ENCODE measurements around the gene ATG13. TPM values are rescaled to one million over a fixed set of nuclear protein-coding genes. Genes with fewer than 3 reads are reported as not detected.

Gene ATG13
- total RNA-seq, 1 experiment from 2014 or later, result 112 TPM

DNA sequence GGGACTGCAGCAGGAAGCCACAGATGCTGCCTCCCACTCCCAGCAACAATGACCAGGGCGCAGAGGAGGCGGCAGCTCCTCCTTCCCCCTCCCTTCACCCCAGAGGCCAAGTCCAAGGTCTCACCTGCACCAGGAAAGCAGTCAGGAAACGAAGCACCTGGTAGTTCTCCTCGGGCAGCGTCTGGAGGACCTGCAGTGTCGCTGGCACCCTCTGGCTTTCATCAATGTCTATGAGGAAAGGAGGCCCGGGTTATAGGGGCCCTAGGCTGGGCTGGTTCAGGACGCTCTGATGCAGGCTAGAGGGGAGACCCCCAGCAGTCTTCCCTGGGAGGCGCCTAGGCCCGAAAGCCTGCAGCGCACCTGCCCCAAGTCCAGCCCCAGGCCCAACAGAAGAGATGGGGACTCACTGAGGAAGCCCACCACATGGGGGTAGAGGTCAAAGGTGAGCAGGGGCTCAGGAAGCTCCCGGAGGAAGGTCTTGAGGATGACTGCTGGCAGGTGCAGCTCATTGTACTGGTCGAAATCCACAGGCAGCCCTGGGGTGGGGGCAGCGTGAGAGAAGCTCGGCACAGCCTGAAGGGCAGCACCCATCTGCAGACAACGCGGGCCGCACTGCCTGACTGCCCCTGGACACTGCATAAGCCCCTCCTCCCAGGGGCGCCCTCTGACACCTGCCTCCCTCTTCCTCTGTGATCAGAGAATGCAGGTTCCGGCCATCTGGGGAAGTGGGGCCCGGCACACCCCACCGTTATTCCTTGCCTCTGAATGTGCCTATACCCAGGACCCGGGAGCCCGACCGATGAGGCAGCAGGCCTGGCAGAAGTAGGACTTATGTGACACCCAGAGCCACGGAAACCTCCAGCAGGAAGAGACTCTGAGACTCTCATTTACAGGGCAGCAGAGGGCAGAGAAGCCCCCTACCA is 62.1 kb downstream of the ATG13 start:
- in situ Hi-C loops (cut with HindIII; ENCODE audit: low pct_unique_long_range_greater_than_20kb, low sequenced_read_pairs), result no loop called here
- no peak for DNase-seq (ENCODE audit: low read depth, low spot score)

DNA sequence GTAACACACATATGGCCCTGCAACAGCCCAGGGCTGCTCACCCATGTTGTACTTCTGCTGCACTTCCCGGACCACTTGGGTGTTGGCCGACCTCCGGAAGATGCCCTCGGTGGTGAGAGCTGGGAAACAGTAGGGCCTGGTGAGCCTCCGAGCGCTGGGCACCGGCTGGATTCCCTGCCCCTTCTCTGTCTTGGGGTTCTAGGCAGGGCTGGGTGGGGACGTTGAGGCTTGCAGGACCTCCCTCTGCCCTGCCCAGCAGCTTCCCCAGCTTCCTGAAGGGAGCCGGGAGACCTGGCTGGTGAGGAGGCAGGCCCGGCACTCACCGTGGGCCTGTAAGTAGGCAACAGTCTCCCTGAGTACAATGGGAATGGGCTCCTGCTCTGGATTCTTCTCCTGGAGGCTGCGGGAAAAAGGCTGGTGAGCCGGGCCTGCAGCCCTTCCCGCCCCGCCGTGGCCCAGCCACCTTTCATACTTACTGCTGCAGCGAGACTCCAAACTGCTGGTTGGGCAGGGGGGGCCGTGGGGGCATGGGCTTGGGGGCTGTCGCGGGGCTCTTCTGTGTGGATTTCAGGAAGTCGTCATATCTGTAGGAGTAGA is 62.9 kb downstream of the ATG13 start:
- no peak for DNase-seq (ENCODE audit: low read depth, low spot score)
- in situ Hi-C loops (cut with HindIII; ENCODE audit: low pct_unique_long_range_greater_than_20kb, low sequenced_read_pairs), result no loop called here

DNA sequence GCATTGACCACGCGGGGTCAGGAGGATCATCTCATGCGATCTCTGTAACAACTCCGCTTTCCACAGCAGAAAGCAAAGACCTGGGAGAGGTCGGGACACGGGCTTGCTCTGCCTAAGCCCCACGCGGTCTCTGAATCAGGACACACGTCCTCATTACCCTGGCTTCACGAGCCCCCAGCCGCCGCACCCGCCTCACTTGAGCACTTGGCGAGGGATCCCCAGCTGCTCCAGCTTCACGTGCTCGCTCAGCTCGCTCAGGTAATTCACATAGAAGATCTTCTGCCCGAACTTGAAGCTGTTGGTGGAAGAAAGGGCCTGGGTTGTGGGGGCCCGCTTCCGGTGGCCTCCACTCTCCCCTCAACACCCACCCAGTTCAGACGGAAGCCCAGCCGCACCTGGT is 63.5 kb downstream of the ATG13 start:
- DNase-seq (ENCODE audit: low read depth, low spot score), result no peak

DNA sequence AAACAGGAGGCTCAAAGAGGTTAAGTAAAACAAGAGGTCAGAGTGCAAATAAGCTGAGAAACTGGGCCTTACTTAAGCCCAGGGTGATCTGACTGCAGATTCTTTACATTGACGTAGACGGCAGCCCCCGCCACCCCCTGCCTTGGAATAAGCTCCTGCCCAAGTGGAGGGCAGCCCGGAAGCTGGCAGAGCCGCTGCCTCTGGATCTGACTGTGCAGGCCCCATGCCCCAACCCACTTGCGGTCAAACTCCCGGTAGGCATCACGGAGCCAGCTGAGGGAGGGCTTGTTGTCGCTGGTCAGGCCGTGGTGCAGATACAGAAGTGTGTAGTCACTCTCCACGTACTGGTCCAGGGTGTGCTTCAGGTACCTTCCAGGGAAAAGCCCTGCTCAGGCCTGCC is 64.5 kb downstream of the ATG13 start:
- in situ Hi-C loops (cut with HindIII; ENCODE audit: low pct_unique_long_range_greater_than_20kb, low sequenced_read_pairs), result no loop called here
- no peak for DNase-seq (ENCODE audit: low read depth, low spot score)

More for the DNA sequence above, 63.5 kb downstream of the ATG13 start:
- in situ Hi-C loops (cut with HindIII; ENCODE audit: low pct_unique_long_range_greater_than_20kb, low sequenced_read_pairs), result no loop called here

DNA sequence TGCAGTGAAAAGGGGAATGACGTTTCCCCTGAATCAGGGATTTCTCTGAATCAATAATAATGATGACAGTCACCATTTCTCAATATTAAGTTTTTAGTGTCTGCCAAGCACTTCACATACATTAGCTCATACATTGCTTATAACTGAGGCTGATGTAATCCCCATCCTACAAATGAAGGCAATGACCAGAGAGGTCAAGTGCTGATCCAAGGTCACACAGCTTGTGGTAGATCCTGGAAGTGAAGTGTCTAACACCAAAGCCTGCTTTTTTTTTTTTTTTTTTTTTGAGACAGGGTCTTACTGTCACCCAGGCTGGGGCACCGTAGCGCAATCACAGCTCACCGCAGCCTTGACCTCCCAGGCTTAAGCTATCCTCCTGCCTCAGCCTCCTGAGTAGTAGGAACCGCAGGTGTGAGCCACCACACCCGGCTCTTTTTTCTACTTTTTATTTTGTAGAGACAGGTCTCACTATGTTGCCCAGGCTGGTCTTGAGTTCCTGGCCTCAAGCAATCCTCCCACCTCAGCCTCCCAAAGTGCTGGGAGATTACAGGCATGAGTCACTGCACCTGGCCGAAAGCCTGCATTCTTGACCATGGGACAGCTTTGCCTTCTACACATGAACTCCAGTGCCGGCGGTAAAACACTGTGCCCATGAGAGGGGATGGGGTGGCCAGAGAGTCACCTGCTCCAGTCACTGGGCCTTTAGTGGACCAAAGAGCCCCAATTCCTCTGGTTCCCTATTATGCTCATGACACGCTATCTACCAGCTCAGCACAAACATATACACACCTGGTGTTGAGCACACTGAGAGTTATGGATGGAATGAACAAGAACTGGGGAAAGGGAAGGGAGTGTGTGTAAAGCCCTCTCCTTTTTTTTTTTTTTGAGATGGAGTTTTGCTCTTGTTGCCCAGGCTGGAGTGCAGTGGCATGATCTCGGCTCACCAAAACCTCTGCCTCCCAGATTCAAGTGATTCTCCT is 65.7 kb downstream of the ATG13 start:
- in situ Hi-C loops (cut with HindIII; ENCODE audit: low pct_unique_long_range_greater_than_20kb, low sequenced_read_pairs), result no loop called here
- DNase-seq (ENCODE audit: low read depth, low spot score), result no peak

DNA sequence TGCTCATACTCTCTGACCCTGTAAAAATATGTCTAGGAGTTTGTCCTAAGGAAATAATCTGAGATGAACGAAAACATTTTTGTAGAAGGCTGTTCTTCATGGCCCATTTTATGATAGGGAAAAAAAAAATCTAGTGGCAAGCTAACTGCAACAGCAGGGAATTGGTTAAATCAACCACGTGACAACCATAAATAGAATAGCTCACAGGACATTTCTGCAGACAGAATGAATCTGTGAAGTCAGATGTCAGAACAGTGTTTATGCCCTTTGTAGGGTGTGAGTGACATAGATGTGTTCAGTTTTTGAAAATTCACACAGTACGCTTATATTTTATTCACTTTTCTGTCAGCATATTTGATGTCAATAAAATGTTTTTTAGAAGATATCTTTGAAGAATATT is 67.0 kb downstream of the ATG13 start:
- in situ Hi-C loops (cut with HindIII; ENCODE audit: low pct_unique_long_range_greater_than_20kb, low sequenced_read_pairs), result no loop called here
- peak; percentile 67 for DNase-seq (ENCODE audit: low read depth, low spot score)

DNA sequence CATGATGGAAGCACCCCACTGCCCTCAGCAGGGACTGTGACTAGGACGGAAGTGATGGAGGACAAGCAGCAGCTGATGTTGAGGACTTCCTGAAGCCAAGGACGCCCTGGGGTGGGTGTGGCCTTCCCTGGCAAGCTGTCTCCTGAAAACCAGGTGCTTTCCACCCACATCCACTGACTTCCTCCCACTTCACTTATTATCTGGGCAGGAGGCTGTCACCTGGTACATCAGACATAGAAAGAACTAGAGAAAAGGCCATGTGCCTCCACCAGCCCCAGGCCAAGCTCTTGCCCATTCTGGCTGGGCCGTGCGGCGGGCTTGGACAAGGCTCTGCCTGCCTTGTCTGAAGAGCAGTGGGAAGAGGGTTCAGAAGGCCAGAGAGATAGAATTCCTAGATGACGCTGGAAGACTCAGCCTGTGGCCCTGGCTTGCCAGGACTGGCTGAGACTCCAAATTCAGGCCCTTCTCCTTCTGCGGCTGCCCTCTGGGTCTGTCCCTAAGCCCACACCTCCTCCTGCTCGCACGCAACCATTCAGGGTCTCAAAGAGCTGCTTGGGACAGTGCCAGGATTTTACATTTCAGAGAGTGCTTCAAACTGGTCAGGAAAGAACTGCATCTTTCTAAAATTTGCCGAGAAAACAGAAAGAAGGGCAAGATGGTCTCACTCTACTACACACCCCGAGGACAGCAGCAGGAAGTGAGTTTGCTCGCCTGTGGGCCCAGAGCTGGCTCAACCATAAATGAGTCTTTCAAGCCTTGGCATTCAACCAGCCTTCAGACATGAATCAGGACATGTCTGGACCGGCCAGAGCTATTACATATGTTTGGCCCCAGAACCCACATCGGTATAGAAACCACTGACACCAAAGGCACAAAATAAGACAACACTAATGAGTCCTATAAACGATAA is 69.8 kb downstream of the ATG13 start:
- in situ Hi-C loops (cut with HindIII; ENCODE audit: low pct_unique_long_range_greater_than_20kb, low sequenced_read_pairs), result no loop called here

DNA sequence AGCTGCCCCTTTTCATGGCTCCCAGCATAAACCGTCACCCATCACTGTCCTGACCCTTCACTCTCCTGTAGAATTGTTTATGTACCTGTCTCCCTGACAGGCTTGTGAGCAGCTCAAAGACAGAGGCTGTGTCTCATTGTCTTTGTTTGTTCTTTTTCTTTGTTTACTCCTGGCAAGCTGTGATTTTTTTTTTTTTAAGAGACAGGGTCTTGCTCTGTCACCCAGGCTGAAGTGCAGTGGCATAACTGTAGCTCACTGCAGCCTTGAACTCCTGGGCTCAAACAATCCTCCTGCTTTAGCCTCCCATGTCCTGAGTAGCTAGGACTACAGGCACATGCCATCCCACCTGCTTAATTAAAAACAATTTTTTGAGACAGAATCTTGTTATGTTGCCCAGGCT is 73.3 kb downstream of the ATG13 start:
- in situ Hi-C loops (cut with HindIII; ENCODE audit: low pct_unique_long_range_greater_than_20kb, low sequenced_read_pairs), result no loop called here

More for the DNA sequence above, 69.8 kb downstream of the ATG13 start:
- no peak for DNase-seq (ENCODE audit: low read depth, low spot score)

DNA sequence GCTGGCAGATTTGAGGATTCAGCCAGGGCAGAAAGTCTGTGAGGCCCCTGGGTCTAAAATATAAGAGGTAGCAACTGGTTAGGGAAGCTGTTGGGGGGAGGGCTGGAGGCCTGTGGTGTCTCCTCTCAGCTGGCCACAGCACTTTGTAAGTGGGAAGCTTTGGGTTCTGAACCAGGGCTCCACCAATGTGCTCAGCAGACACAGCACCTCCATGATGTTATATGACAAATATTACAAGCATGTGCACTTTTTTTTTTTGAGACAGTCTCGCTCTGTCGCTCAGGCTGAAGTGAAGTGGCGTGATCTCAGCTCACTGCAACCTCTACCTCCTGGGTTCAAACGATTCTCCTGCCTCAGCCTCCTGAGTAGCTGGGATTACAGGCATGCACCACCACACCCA is 75.1 kb downstream of the ATG13 start:
- in situ Hi-C loops (cut with HindIII; ENCODE audit: low pct_unique_long_range_greater_than_20kb, low sequenced_read_pairs), result no loop called here
- DNase-seq (ENCODE audit: low read depth, low spot score), result no peak

More for the DNA sequence above, 73.3 kb downstream of the ATG13 start:
- DNase-seq (ENCODE audit: low read depth, low spot score), result no peak

DNA sequence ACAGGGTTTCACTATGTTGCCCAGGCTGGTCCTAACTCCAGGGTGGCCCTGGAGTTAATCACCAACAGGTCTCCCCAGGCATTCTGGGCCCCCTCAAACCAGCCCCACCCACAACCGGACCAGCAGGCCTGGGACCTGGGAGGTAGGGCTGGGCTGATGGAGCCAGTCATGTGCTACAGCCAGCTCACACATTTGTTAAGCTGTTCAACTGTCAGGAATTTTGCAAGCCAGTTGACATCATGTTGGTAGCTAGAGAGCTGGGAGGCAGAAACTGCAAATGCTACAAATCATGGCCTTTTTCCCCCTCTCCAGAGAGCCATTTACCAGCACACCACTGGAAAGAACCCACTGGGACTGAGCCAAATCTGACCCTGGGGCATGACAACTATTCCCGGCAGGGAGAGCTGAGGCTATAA is 76.3 kb downstream of the ATG13 start:
- in situ Hi-C loops (cut with HindIII; ENCODE audit: low pct_unique_long_range_greater_than_20kb, low sequenced_read_pairs), result no loop called here
- no peak for DNase-seq (ENCODE audit: low read depth, low spot score)

DNA sequence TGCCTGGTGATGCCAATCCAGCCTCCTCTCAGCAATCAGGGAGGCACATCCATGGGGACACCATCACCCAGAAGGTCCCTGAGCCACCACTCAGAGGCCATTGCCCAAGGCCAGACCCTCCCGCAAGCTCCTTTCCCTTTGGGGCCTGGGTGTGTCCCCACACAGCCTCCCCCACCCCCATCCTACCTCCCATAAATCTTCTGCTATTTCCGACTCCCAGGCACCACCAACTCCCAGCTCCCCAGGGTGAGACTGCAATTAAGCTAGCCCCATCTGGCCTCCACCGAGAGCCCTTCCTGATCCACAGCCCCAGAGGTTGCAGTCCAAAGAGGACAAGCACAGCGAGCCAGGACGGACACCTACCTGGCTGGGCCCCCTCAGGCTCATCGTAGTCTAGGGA is 76.7 kb downstream of the ATG13 start:
- no peak for DNase-seq (ENCODE audit: low read depth, low spot score)
- in situ Hi-C loops (cut with HindIII; ENCODE audit: low pct_unique_long_range_greater_than_20kb, low sequenced_read_pairs), result no loop called here

DNA sequence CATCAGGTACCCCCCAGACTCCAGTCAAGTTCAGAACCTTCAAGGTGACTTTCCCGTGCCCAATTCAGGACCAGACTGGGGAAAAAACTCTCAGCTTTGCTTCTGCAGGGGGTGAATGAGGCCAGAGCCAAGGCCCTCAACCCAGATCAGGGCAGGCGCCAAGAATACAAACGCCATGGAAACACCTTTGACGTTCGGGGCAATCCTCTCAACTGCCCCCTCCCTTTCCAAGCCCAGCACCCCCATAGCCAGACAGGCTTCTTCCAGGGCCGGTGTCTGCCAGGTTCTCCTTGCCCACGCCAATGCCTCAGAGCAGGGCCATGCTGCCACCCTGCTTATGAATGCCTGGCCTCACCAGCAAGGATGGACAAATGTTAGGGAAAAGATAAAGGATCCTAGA is 77.3 kb downstream of the ATG13 start:
- no peak for DNase-seq (ENCODE audit: low read depth, low spot score)
- in situ Hi-C loops (cut with HindIII; ENCODE audit: low pct_unique_long_range_greater_than_20kb, low sequenced_read_pairs), result no loop called here

DNA sequence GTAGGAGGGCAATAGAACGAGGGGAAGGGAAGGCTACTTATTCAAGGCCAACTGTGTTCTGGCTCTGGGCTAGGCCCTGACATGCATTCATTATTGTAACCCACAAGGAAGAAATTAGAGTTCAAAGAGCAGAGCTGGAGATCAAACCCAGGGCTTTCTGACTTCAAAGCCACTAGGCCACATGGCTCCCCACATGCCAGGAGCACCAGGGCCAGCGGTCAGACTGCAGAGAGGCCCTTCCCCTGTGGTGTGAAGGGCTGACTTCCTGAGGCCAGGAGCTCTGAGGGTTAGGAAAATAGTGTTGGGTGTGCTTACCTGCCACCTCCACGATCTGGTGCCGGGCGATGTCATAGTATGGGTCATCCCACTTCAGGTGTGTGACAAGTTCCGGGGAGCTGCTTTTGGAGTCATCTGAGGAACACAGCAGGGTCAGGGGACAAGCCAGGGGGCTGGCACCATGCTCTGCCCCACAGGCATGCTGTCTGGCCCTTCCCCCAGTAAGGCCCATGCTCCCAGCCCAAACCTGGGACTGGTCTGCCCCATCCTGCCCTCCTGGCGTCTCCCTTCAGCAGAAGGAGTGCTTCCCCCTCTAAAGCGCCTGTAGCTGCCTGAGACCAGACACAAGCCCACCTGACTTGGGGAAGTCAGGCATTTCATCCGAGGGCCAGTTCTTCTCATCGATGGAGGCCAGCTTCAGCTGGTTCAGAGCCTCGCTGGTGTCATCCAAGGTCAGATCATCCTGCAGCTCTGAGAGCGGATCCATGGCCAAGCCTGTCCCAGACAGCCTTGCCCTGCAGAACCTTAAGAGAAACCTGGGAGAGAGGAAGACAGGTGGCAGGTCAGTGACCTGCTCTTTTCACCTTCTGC is 78.2 kb downstream of the ATG13 start:
- no peak for DNase-seq (ENCODE audit: low read depth, low spot score)
- in situ Hi-C loops (cut with HindIII; ENCODE audit: low pct_unique_long_range_greater_than_20kb, low sequenced_read_pairs), result no loop called here

DNA sequence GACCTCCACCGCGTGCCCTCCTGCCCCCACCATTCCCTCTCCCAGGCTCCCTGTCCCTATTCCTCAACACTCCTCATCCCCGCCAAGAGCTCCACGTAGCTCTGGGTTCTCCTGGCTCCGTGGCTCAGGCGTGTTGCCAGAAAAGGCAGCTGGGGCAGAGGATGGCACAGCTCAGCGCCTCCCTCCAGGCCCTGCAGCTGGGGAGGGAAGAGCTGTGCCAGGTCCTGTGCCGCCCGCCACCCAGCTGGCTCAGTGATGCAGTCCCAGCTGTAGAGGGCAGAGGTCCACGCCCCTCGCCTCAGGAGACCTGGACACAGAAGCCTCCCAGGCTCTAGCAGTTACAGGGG is 78.8 kb downstream of the ATG13 start:
- in situ Hi-C loops (cut with HindIII; ENCODE audit: low pct_unique_long_range_greater_than_20kb, low sequenced_read_pairs), result no loop called here
- DNase-seq (ENCODE audit: low read depth, low spot score), result no peak

DNA sequence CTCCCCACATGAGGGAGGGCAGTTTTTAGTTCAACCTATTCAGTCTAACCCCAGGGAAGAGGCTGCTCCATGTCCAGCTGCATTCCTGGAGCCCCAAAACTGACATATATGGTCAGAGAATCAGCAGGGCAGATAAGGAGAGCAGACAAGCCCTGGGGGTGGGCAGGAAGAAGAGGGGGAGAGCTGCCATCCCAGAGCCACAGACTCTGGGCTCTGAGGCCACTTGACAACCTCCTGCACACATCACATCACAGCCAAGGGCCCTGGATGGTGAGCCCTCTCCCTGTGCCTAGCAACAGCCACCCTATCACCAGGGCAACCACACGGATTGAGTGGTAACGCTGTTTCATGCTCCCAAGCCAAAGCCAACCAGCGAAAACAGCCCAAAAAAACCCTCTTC is 80.0 kb downstream of the ATG13 start:
- DNase-seq (ENCODE audit: low read depth, low spot score), result no peak
- in situ Hi-C loops (cut with HindIII; ENCODE audit: low pct_unique_long_range_greater_than_20kb, low sequenced_read_pairs), result no loop called here

DNA sequence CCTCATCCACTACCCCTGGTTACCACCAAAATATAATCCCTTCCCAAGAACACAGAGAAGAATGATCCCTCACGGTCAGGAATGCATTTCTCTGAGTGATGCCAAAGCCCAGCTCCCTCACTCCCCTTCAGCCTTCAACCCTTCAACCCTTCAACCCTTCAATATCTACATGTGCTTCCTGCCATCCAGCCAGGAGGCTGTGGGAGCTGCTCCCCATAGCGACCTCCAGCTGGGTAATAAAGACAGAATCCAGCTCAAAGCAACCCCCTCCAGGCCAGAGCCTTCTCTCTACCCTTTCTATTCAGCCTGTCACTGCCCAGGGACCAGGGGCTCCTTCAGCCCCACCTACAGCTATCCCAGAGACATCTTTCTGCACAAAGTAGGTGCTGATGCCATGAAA is 80.4 kb downstream of the ATG13 start:
- no peak for DNase-seq (ENCODE audit: low read depth, low spot score)
- in situ Hi-C loops (cut with HindIII; ENCODE audit: low pct_unique_long_range_greater_than_20kb, low sequenced_read_pairs), result no loop called here

Data from SK-MEL-5 (cell line).